HG03565 (cell line): ENCODE results near the gene MARVELD2.
A peak's percentile ranks its signal among the peaks of the same experiment; 100 is the strongest.
"Not testable (repeated sequence)": the region's sequence is repeated elsewhere in the genome, so short reads cannot be mapped to it uniquely, and the experiment has no call there.

Experiments
- ATAC-seq: cut with Tn5 transposase; IDR thresholded peaks from one replicate; pipeline ENCODE4 v1.9.1; 2021; ENCODE audit warnings: mild to moderate bottlenecking, moderate library complexity; ENCODE audit not compliant: unreplicated experiment

Gene MARVELD2, protein sequence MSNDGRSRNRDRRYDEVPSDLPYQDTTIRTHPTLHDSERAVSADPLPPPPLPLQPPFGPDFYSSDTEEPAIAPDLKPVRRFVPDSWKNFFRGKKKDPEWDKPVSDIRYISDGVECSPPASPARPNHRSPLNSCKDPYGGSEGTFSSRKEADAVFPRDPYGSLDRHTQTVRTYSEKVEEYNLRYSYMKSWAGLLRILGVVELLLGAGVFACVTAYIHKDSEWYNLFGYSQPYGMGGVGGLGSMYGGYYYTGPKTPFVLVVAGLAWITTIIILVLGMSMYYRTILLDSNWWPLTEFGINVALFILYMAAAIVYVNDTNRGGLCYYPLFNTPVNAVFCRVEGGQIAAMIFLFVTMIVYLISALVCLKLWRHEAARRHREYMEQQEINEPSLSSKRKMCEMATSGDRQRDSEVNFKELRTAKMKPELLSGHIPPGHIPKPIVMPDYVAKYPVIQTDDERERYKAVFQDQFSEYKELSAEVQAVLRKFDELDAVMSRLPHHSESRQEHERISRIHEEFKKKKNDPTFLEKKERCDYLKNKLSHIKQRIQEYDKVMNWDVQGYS

DNA sequence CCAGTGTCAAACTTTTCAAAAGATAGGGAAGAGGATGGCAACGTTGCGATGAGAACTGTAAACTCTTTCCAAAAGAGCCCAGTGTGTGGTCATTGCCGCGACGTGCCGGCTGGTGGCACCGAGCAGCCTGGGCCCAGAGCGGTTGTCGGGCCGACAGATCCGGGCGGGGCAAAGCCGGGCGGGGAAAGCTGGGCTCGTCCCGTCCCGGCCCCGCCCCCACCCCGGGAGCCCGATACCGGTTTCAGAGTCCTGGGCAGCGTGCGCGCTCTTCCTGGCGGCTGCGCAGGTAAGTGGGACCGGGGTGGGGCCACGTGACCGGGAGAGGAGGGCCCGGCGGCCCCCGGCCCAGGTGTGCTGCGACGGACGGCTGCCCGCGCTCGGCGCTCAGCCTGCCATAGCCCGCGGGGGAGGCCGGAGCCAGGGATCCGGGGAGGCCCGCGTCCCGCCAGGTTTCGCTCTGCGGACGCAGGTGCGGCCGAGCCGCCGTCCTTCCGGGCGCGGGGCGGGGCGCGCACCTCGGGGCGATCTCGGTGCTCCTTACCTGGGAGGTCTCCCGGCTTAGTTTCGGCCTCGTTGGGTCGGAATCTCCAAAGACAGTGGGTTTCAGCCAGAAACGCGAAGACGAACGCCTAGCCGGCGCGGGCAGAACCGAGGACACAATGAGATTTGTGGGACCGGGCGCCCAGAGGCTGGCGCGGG lies at the start of gene MARVELD2:
Gene MARVELD2, plus strand, starts transcription at position 232 of the 699 bp plus-strand sequence. CDS start 4,270 bp downstream, outside the sequence.
- peak; percentile 57 for ATAC-seq

DNA sequence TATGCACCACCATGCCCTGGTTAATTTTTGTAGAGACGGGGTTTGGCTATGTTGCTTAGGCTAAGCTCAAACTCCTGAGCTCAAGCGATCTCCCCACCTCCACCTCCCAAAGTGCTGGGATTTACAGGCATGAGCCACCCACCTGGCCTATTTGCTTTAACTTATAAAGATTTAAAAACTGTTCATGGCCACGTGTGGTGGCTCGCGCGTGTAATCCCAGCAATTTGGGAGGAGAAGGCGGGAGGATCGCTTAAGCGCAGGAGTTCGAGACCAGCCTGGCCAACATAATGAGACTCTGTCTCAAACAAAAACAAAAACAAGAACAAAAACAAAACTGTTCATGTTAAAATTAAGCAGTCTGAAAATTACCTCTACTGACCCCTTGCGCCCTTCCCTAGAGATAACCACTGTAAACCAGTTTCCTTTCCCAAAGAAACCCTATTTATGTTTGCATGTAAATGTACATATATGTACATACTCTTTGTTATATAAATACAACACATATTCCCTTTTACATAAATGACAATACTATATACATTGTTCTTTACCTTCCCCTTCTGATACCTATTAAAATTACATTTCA lies 47.1 kb upstream of the MARVELD2 start:
- no peak for ATAC-seq

DNA sequence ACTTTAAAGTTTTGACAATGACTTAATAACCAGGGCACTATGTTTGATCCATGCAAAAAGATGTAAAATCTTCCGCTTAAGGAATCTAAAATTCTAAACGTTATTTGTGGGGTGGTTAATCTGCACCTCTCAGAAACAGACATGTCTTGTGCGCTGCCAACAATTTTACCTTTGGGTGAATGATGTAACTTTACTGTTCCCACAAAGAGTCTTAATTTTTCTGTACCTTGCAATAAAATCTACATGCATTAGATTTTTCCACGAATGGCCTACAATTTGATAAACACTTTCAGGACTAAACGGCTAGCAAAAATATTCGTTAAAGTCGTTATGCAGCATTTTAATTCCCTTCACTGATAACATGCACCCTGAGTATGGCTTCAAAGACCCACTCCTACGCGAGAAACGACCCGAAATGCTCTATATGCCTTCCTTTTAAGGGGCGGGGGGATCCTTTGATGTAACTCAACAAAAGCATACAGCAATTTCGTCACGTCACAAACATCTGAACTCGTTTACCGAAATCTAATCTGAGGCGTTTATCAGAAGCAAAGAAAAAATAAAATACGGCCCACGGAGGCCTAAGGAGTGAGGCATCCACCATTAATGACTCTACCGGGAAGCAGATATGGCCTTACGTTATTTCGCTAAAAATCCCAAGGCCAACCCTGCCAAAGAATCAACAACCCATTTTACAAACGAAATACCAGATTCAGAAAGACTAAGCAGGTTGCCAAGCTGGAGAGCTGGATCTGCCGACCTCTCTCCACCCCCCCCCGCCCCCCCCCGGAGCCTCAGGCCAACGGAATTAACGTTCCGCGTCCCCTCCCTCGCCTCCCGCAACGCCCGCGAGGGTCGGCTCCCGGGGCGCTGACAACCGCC lies 46.2 kb upstream of the MARVELD2 start:
- ATAC-seq = no peak

DNA sequence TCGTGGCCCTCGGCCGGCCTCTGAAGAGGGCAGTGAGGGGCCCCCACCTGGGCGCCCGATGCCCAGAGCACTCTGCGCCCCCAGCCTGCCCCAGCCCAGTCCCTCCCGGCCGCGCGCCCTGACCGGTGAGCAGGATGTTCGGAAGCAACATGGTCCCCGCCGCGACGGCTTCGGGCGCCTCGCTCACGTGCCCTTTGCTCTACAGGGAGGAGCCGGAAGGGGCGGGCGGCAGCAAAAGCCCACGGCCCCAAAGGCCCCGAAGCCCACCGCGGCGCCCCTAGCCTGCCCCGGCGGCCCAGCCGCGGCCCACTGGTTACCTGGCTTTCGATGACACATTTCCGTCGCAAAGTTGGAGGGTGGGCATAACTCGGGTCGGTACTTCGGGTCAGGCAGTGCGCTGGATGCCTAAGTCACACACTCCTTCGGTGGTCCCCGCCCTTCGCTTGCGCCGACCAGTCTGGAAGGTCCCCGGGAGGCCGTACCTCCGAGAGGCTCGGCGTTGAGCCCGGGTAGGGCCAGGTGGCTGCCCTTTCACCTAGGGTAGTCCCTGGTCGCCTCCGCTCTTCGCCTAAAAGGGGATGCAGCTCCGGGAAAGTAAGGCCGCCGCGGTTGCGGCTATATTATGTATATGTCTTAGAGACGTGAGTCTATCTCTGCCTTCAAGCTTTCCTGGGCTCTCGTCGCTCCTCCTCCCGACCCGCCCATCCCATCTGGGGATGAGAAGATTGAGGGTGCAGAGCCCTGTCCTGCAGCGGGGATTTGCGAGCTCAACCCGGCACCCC lies 45.4 kb upstream of the MARVELD2 start, which contains the start of the genes AK6, RAD17 and TAF9:
Gene AK6, minus strand, starts transcription at position 181 of the 782 bp plus-strand sequence. Its CDS starts 30 bp downstream, at position 151.
Gene RAD17, plus strand, starts transcription at position 479 of the 782 bp plus-strand sequence. CDS start 2,391 bp downstream, outside the sequence.
Gene TAF9, minus strand, starts transcription at position 181 of the 782 bp plus-strand sequence. CDS start 3,783 bp downstream, outside the sequence.
- ATAC-seq = peak; percentile 69

DNA sequence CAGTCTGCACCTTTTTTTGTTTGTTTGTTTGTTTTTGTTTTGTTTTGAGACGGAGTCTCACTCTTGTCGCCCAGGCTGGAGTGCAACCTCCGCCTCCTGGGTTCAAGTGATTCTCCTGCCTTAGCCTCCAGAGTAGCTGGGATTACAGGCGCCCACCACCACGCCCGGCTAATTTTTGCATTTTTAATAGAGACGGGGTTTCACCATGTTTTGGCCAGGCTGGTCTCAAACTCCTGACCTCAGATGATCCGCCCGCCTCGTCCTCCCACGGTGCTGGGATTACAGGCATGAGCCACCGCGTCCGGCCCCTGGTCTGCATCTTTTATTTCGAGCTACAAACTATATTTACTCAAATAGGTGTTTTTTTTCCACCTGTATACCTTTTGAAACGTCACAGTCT lies 44.6 kb upstream of the MARVELD2 start:
- not testable (repeated sequence) for ATAC-seq

DNA sequence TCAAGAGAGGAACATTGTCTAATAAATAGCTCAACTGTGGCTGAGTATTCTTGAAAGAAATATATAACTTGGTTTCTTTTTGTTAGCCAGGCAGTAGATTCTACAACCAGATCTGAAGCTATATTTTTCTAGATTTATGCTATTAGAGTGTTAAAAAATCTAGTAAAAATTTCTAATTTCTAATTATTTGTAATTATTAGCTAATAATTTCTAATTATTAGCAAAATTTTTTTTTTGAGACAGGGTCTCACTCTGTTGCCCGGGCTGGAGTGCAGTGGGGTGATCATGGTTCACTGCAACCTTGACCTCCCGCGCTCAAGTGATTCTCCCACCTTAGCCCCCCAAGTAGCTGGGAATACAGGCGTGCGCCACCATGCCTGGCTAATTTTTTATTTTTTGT lies 42.5 kb upstream of the MARVELD2 start:
- ATAC-seq = no peak

DNA sequence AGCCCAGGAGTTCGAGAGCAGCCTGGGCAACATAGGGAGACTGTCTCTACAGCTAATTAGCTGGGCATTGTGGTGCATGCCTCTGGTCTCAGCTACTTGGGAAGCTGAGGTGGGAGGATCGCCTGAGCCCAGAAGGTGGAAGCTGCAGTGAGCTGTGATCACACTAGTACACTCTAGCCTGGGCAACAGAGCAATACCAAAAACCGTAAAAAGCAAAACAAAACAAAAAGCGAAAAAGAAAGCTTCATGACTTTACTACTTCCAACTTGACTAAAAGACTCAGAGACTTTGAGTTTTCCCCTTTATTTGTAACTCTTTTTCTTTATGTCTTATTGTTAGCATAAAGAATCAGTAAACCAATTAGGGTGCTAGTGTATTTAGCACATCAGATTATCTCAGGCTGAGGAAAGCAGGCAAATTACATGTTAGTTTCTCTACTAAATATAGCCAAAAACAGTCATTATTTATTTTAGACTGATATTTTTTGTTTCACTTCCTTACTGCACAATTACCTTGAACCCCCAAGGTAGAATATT lies 39.9 kb upstream of the MARVELD2 start:
- ATAC-seq = peak; percentile 59

DNA sequence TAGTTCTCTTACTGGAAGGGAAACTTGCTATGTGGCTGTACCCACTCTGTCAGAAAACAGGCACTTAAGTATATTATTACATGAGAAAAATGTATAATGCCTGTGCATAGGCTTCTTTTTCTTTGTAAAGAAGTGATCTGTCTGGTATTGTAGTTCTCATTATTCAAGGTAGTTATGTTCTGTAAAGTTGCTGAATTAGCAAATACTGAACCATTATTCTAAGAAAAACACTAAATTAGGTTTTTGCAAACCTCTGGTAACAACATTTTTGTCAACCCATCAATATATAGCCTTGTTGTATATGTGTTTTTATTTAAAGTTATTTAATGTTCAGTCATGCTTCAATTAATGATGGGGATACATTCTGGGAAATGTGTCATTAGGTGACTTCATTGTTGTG lies 36.5 kb upstream of the MARVELD2 start:
- no peak for ATAC-seq

DNA sequence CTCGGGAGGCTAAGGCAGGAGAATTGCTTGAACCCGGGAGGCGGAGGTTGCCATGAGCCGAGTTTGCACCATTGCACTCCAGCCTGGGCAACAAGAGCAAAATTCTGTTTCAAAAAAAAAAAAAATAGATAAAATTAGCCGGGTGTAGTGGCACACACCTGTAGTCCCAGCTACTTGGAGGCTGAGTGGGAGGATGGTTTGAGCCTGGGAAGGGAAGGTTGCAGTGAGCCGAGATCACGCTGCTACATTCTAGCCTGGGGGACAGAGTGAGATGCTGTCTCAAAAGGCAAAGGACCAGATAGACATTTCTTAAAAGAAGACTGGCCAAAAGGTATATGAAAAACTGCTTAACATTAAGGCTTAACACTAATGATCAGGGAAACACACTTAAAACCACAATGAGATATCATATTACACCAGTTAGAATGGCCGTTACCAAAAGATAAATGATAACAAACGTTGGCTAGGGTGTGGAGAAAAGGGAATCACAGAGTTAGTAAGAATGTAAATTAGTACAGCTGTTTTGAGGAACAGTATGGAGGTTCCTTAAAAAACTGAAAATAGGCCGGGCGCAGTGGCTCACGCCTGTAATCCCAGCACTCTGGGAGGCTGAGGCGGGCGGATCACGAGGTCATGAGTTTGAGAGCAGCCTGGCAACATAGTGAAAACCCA lies 10.1 kb upstream of the MARVELD2 start:
- no peak for ATAC-seq

DNA sequence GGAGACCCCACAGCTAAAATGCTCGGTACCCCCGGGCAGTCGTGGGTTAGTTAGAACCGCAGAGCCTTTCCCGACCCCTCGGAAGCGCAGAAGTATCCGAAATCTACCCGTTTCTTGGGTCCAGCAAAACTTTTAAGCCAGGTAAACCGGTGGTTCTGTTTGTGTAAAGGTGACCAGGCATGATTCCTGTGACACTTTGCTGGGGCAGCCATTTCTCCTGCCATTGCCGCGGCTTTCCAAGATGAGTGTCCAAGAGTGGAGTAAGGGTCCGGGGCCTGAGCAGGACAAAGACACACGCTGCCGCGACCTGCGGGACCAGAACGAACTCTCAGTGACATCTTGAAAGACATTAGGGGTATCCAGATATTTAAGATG lies 655 bp downstream of the MARVELD2 start:
- no peak for ATAC-seq

DNA sequence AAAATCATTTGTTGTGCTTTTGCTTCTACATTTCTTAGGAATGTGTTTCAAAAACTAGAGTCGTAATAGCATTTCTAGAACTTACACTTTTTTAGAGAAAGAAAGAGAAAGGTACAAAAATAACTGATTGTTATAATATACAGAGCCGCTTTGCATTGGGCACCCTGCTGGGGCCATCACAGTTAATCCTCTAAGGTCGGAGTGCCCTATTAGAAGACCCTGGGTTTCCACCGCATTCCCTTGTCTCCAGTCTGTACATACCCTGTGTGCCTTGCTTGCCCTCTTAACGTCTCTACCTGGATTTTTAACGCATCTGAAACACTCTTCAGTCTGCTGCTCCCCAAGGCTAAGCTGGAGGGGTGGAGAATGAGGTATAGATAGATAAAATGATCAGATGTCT lies 1.3 kb downstream of the MARVELD2 start:
- no peak for ATAC-seq

DNA sequence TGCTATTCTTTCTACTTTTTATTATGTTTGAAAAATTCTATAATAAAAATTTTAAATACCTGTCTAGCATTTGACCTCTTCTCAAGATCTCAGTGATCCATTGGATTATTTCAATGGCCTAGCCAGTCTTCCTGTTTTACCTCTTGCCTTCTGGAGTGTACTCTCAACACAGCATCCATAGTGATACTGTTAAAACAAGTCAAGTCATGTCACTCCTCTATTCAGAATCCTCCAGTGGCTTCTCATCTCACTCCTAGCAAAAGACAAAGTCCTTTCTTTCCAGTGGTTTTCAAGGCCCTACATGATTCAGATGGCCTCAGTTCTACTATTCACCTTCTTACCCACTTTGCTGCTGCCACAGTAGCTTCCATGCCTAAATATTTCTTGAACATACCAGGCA lies 1.8 kb downstream of the MARVELD2 start:
- no peak for ATAC-seq

DNA sequence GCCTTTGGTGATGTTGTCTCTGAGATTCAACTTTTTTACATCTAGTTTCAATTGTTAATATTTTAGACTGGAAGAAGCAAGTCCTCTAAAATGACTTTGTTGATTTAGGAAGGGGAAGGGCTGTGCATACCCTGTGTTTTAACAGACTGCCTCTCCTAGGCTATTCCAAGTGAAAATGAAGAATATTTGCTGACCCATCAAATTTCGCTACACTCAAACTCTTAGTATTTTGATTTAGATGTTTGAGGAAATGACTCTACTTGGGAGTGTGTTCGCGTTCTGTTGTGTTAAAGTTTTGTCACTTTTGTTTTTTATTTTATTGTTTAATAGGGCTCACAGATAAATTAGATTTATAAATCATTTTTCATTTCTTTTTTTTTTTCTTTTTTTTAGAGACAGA lies 3.6 kb downstream of the MARVELD2 start:
- ATAC-seq = no peak

DNA sequence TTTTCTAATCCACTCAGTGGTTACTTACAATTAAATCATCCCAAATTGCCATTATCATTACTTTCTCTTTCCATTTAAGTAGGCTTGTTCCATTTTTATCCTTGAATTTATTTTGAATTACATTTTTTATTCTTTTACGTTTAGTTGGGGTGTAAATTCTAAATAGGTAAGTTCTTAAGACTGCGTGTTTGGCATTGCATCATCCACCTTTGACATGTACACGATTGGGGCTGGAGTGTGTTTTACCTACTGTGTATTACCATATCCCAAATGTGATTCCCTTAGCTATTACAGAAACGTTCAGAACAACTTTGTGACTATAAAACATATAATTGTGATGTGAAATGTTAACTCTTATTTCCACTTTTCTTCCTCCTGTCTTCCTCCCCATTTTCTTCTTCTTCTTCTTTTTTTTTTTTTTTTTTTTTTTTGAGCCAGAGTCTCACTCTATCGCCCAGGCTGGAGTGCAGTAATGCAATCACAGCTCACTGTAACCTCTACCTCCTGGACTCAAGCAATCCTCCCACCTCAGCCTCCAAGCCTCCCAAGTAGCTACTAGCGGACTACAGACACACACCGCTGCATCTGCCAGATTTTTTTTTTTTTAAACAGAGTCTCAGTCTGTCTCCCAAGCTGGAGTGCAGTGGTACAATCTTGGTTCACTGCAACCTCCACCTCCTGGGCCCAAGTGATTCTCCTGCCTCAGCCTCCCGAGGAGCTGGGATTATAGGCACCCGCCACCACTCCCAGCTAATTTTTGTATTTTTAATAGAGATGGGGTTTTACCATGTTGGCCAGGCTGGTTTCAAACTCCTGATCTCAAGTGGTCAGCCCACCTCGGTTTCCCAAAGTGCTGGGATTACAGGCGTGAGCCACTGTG lies 16.7 kb downstream of the MARVELD2 start:
- ATAC-seq = no peak

DNA sequence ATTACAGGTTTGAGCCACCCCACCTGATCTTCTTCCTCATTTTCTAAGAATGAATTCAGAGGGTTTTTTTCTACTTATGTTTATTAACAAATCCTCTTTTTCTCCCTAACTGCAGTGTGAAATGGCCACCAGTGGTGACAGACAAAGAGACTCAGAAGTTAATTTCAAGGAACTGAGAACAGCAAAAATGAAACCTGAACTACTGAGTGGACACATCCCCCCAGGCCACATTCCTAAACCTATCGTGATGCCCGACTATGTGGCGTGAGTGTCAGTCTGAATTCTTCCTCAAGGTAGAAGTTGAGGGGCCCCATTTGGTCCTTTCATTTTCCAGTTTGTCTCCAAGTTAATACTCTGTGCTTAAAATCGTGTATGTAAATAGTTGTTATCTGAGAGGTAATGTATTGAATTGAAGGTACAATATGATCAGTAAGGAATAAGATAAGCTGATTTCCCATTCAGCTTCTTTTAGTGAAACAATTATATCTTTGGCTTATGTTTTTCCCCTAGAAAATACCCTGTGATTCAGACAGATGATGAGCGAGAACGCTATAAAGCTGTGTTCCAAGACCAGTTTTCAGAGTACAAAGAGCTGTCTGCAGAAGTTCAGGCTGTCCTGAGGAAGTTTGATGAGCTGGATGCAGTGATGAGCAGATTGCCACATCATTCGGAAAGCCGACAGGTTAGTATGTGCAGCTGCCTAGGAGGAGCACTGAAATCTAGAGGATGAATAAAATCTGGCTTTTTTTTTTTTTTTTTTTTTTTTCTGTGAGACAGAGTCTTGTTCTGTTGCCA lies 17.7 kb downstream of the MARVELD2 start:
- peak; percentile 61 for ATAC-seq

DNA sequence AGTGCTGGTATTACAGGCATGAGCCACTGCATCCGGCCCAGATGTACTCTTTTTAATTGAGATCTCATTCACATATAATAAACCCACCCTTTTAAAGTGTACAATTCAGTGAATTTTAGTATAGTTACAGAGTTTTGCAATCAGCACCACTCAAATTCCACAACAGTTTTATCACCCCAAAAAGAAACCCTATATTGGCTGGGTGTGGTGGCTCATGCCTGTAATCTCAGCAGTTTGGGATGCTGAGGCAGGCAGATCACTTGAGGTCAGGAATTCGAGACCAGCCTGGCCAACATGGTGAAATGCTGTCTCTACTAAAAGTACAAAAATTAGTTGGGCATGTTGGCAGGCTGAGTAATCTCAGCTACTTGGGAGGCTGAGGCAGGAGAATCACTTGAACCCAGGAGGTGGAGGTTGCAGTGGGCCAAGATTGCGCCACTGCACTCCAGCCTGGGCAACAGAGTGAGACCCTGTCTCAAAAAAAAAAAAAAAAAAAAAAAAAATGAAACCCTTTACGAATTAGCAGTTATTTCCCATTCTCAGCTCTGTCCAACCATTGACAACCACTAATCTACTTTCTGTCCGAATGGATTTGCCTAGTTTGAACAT lies 20.5 kb downstream of the MARVELD2 start:
- ATAC-seq = not testable (repeated sequence)
